PC-3 (cell line): ENCODE data around the gene PHC2. TPM values are rescaled to one million over a fixed set of nuclear protein-coding genes. Genes with fewer than 3 reads are reported as not detected.

Source experiments
- ATAC-seq: fragments of 200-7000 bp; cut with Tn5 transposase; 2 replicates; pipeline ENCODE4 v1.9.1; 2020; ENCODE audit warnings: mild to moderate bottlenecking, moderate library complexity
- BruUV-seq: library from RNA; stranded (reverse); fragments of 400-500 nt; replicated peaks from 2 replicates; lab custom pipeline; 2021; lab: Mats Ljungman, UMichigan
- CTCF ChIA-PET: fragments of 300-600 bp; sonication (Branson Sonifier 250); formaldehyde crosslinking; loops from one replicate; lab custom pipeline; 2022; ENCODE audit warnings: antibody characterized with exemption; lab: Charles Lee
- POLR2A ChIA-PET: fragments of 300-600 bp; sonication (Branson Sonifier 250); formaldehyde crosslinking; loops from one replicate; lab custom pipeline; 2022; ENCODE audit warnings: antibody characterized with exemption; ENCODE audit not compliant: unreplicated experiment; lab: Charles Lee
- DNase-seq: peaks from one replicate; pipeline ENCODE4 v3.0.0-alpha.2; 2015
- H2AFZ ChIP-seq: fragments of 300-600 bp; sonication (generic); 2 replicates; pipeline ENCODE4 v1.6.0; 2016; ENCODE audit warnings: antibody characterized with exemption, low read length
- H3F3A ChIP-seq: fragments of 300-600 bp; sonication (generic); one replicate; pipeline ENCODE4 v1.6.0; 2017; ENCODE audit warnings: antibody characterized with exemption, low read length, control low read depth, mild to moderate bottlenecking; ENCODE audit not compliant: unreplicated experiment
- H3K27ac ChIP-seq: fragments of 300-600 bp; sonication (generic); 2 replicates; pipeline ENCODE4 v1.5.1; 2016; ENCODE audit warnings: mild to moderate bottlenecking, low read length
- H3K27me3 ChIP-seq: fragments of 300-600 bp; sonication (generic); 2 replicates; pipeline ENCODE4 v1.6.1; 2016; ENCODE audit warnings: low read length, mixed read lengths
- H3K36me3 ChIP-seq: fragments of 300-600 bp; sonication (generic); 2 replicates; pipeline ENCODE4 v1.6.1; 2016; ENCODE audit warnings: low read depth, mixed run types, low read length, mixed read lengths
- H3K4me1 ChIP-seq: fragments of 300-600 bp; sonication (generic); 2 replicates; pipeline ENCODE4 v1.5.1; 2016; ENCODE audit warnings: low read length; ENCODE audit not compliant: insufficient read depth
- H3K4me2 ChIP-seq: fragments of 300-600 bp; sonication (generic); 2 replicates; pipeline ENCODE4 v1.6.0; 2016; ENCODE audit warnings: low read length
- H3K4me3 ChIP-seq: fragments of 300-600 bp; sonication (generic); 2 replicates; pipeline ENCODE4 v1.5.1; 2016; ENCODE audit warnings: mild to moderate bottlenecking, low read length, mixed read lengths
- H3K79me2 ChIP-seq: fragments of 300-600 bp; sonication (generic); 2 replicates; pipeline ENCODE4 v1.6.1; 2017; ENCODE audit warnings: low read length, mixed read lengths
- H3K9ac ChIP-seq: fragments of 300-600 bp; sonication (generic); 2 replicates; pipeline ENCODE4 v1.6.0; 2016; ENCODE audit warnings: mild to moderate bottlenecking, low read length
- H3K9me2 ChIP-seq: fragments of 300-600 bp; sonication (generic); replicated peaks from 2 replicates; pipeline ENCODE4 v1.6.1; 2016; ENCODE audit warnings: mixed run types, low read length, mixed read lengths
- H3K9me3 ChIP-seq: fragments of 300-600 bp; sonication (generic); 2 replicates; pipeline ENCODE4 v1.6.1; 2016; ENCODE audit warnings: low read length, mixed read lengths
- H4K20me1 ChIP-seq: fragments of 300-600 bp; sonication (generic); 2 replicates; pipeline ENCODE4 v1.6.1; 2016; ENCODE audit warnings: low read length, mixed read lengths
- EZH2 ChIP-seq: fragments of 300-600 bp; sonication (generic); IDR thresholded peaks from one replicate; pipeline ENCODE4 v1.6.1; 2017; ENCODE audit warnings: antibody characterized with exemption, mild to moderate bottlenecking, low read length; ENCODE audit not compliant: unreplicated experiment
- EZH2phosphoT487 ChIP-seq: fragments of 300-600 bp; sonication (generic); IDR thresholded peaks from 2 replicates; pipeline ENCODE4 v1.6.1; 2018; ENCODE audit warnings: mild to moderate bottlenecking, antibody characterized with exemption, low read length, borderline replicate concordance
- intact Hi-C: fragments of 100-400 bp; cut with micrococcal nuclease; formaldehyde crosslinking; loops from 2 replicates; pipeline ENCODE4 v1.9.0; 2023
- total RNA-seq: library from RNA; depleted of rRNA; stranded (reverse); fragments of >200 nt; gene quantifications from 2 replicates; pipeline ENCODE4 v1.2.3, GENCODE V29; 2014
- TF ChIP-seq, protein P1 (sequence below): fragments of 300-600 bp; sonication (generic); conservative IDR thresholded peaks from 2 replicates; pipeline ENCODE4 v1.5.1; 2017; ENCODE audit warnings: antibody characterized with exemption, low read depth, mild to moderate bottlenecking, low read length

PHC2 gene
- total RNA-seq, 1 experiment from 2014 or later: 134 TPM

DNA sequence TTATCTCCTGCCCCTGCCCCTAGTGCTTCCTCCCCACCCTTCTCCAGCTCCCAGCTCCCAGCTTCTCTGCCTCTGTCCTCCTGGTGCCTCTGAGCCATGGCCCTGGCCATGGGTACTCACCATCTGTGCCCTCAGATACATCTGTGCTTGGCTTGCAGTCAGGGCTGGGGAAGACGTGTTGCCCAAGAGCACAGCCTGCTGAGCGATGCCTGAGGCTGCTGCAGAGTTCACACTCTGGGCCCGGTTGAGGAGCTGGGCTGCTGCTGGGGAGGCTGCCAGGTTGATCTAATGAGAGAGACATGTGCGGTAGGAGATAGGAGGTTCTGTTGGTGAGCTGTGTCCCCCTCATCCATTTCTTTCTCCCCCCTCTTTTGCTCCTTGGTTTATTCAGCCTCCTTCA lies 60.6 kb downstream of the PHC2 start:
- DNase-seq: no peak
- no peaks in the 10 kb centered on the region for H3K79me2 ChIP-seq
- H2AFZ ChIP-seq: no peak overlapping the region
- no peak overlapping the region for H3K4me3 ChIP-seq
- TF ChIP-seq, protein P1, sequence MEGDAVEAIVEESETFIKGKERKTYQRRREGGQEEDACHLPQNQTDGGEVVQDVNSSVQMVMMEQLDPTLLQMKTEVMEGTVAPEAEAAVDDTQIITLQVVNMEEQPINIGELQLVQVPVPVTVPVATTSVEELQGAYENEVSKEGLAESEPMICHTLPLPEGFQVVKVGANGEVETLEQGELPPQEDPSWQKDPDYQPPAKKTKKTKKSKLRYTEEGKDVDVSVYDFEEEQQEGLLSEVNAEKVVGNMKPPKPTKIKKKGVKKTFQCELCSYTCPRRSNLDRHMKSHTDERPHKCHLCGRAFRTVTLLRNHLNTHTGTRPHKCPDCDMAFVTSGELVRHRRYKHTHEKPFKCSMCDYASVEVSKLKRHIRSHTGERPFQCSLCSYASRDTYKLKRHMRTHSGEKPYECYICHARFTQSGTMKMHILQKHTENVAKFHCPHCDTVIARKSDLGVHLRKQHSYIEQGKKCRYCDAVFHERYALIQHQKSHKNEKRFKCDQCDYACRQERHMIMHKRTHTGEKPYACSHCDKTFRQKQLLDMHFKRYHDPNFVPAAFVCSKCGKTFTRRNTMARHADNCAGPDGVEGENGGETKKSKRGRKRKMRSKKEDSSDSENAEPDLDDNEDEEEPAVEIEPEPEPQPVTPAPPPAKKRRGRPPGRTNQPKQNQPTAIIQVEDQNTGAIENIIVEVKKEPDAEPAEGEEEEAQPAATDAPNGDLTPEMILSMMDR: no peak
- TF ChIP-seq EZH2phosphoT487: no peak
- no peak for TF ChIP-seq EZH2
- no peak overlapping the region for H3K27ac ChIP-seq
- H3K9me2 ChIP-seq: no peaks in the 10 kb centered on the region
- H3K9ac ChIP-seq: no peak overlapping the region
- no peaks in the 10 kb centered on the region for H4K20me1 ChIP-seq
- BruUV-seq: no TSS peak
- H3K4me2 ChIP-seq: no peak overlapping the region
- no peaks in the 10 kb centered on the region for H3K9me3 ChIP-seq
- H3K27me3 ChIP-seq: no peaks in the 10 kb centered on the region
- no peaks in the 10 kb centered on the region for H3F3A ChIP-seq
- H3K36me3 ChIP-seq: peaks cover 43% of the 10 kb centered on the region
- no peak for ATAC-seq
- ChIA-PET CTCF (interaction anchor here (0.7 kb wide), 1 partner anchor 77 kb away, joined by 3 read pairs; no protein-coding TSS in a partner anchor), POLR2A (no interaction called here)
- H3K4me1 ChIP-seq: no peaks in the 10 kb centered on the region
- intact Hi-C loops: no loop called here

DNA sequence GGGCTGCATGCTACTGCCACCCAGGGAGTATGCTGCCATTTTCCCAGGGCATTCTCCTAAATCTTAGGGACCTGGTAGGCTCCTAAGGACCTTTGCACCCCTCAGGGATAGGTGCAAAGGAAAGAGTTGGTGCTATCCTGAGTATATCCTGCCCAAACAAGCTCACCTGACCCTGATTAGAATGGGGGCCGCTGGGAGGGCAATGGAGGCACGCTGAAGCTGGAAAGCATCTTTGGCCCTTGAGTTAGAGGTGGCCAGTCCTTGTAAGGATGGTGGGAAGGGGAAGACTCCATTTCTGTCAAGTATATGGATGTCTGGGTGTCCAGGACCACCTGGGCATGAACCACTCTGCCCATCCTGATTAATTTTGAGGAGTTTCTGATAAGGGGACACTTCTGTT lies 61.1 kb downstream of the PHC2 start:
- DNase-seq (no peak), ATAC-seq (no peak)
- intact Hi-C loops: loop anchor here (5.0 to 10.0 kb wide), 4 partner anchors 88 to 245 kb away; partner anchors contain the start of gene ZSCAN20
- ChIA-PET POLR2A (no interaction called here), CTCF (no interaction called here)
- Histone ChIP-seq H3F3A (no peaks in the 10 kb centered on the region), H3K9me2 (no peaks in the 10 kb centered on the region), H3K79me2 (no peaks in the 10 kb centered on the region), H3K27me3 (no peaks in the 10 kb centered on the region), H2AFZ (no peak overlapping the region), H4K20me1 (no peaks in the 10 kb centered on the region), H3K9me3 (no peaks in the 10 kb centered on the region), H3K4me3 (no peak overlapping the region), H3K9ac (no peak overlapping the region), H3K36me3 (peaks cover 38% of the 10 kb centered on the region), H3K27ac (no peak overlapping the region), H3K4me1 (no peaks in the 10 kb centered on the region), H3K4me2 (no peak overlapping the region)
- no TSS peak for BruUV-seq
- TF ChIP-seq, protein P1: no peak
- TF ChIP-seq EZH2phosphoT487: no peak
- no peak for TF ChIP-seq EZH2

DNA sequence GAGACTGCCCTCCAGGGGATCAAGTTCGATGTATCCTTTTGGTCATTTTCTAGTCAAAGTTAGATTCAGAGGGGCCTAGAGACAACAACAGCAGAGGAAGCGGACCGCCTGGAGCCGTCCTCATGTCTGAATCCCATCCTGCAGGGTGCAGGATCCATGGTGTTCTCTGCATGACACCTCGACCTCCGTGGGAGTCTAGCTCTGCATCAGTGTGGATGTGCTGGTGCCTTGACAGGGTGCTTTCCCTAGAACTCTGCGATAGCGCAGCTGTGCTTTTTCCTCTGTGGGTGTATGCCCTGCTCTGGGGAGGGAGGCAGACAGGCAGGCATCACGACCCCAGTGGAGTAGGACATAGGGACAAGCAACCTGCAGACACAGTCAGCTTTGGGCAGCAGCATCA lies 61.8 kb downstream of the PHC2 start:
- no peak overlapping the region for H2AFZ ChIP-seq
- H3K4me2 ChIP-seq: no peak overlapping the region
- H3K79me2 ChIP-seq: no peaks in the 10 kb centered on the region
- TF ChIP-seq EZH2phosphoT487 (no peak), EZH2 (no peak)
- TF ChIP-seq, protein P1: no peak
- no peak overlapping the region for H3K4me3 ChIP-seq
- H3F3A ChIP-seq: no peaks in the 10 kb centered on the region
- ATAC-seq (no peak), DNase-seq (no peak)
- H4K20me1 ChIP-seq: no peaks in the 10 kb centered on the region
- BruUV-seq: no TSS peak
- no peaks in the 10 kb centered on the region for H3K9me2 ChIP-seq
- H3K9me3 ChIP-seq: no peaks in the 10 kb centered on the region
- ChIA-PET CTCF (no interaction called here), POLR2A (no interaction called here)
- peaks cover 42% of the 10 kb centered on the region for H3K36me3 ChIP-seq
- H3K27ac ChIP-seq: no peak overlapping the region
- intact Hi-C loops: loop anchor here (5.0 to 10.0 kb wide), 4 partner anchors 88 to 246 kb away; partner anchors contain the start of gene ZSCAN20
- no peaks in the 10 kb centered on the region for H3K4me1 ChIP-seq
- H3K9ac ChIP-seq: no peak overlapping the region
- no peaks in the 10 kb centered on the region for H3K27me3 ChIP-seq
